EL (cell line): ENCODE measurements around the gene EYA4.

Source experiments
- DNase-seq: peaks from one replicate; pipeline ENCODE4 v3.0.0-alpha.2; 2016

The EYA4 gene

DNA sequence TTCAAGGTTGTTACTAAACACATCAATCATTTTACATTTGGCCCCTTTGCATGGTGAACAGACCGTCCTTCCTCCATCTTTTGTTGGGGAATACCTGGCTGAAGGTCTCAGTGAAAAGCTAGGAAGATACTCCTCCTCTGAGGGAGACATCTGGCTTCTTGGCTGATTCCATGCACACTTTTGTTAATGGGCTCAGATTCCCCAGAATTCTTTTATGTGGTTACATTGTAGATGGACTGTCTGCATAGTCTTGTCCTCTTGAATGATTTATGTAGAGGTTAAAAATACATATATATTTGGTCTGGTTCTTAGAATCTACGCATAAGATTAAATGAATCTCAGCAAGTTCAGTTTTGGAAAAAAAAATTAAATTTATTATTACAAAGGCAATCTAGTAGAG is 167.0 kb downstream of the EYA4 start:
- DNase-seq, result no peak

DNA sequence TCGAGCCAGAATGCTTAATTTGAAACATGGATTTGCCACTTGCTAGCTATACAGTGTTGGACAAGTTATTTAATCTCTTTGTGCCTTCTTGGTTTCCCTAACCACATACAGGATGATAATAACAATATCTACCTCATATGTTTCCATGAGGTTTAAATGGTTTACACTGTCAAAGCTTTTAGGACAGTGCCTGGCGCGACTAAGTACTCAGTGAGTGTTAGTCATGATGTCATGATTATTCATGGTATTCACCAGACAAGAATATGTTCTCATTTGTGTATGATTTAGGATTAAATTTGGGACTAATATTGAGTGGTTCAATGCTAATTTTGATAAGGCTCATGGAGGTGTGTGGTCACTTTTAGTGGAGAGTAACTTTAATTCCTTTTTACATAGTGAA is 167.4 kb downstream of the EYA4 start:
- DNase-seq, result no peak

DNA sequence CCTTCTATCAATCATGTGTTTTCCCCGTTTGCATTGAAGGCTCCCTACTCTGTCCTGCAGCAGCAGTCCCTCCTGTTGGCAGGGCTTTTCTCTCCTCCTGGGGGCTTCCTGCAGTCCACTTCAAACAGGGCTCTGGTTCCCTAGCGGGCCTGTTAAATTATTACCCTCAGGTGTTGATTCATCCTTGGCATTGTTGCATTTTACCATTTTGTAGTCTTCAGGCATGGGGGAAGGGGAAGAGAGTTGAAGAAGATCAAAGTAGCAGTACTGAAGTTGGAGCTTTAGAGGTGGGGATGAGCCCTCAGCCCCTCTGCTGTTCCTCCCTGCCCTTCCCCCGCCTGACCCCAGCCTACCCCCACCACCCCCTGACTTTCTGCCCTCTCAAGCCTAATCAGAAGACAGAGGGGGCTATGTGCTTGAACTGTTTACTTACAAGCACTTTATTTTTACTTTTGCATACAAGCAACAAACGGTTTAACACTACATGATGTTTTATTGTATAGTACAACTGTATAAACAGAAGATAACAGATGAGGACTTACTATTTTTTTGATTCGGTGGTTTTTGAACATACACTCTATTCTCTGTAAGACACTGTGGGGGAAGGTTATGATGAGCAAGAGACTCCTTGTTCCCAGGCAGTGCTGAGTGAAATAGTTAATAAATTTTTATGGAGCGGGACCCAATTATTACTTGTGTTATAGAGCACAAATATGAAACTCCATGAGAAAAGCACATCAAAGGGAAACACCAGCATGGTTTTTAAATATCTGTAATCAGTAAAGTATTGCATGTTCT is 169.7 kb downstream of the EYA4 start:
- no peak for DNase-seq

DNA sequence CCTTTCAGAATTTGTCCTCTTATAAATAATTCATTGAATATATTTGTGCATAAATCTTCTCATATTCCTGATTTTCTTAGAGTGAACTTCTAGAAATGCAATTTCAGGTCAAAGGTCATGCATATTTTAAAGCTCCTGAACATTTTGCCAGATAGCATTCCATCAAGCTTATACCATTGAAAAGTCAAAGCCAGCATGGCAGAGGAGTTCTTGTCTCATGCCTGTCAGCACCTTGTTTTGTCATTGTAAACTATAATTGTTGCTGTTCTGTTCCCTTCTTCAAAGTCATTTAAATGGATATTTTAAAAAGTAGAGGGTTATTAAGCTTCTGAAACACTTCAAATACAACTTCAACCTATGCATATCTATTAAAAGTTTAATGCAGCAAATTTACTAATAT is 170.6 kb downstream of the EYA4 start:
- no peak for DNase-seq

DNA sequence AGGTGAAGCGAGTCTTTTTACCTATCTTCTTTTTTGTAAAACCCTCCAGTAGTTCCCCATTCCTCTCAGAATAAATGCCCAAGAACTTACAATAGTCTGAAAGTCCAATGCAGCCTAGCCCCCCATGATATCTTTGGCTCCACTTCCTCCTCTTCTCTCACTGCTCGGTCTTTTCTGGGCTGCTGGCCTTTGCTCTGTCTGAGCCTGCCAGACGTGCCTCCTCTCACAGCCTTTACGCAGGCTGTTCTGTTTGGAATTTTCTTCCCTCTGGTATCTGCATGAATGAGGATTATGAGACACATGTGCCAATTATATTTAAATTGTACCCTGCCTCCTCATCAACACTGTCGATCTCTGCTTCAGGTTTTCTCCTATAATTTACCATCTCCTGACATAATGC is 174.1 kb downstream of the EYA4 start:
- DNase-seq, result no peak

DNA sequence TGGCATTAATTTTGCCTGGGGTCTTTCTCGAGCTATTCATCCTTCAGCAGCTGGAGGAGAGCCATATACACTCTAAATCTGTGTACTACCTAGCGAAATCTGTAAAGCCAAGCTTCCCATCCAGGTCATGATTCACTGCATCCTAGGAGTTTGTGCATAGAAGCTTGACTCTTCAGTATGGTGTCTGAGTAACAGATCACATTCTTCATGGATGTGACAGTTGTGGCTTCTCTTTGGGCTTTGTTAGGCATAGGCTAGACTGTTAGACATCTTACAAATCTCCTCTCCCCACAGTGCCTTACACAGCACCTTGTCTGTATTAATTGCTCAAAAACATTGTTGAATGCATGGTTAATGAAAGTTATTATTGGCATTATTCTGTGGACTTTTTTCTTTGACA is 177.0 kb downstream of the EYA4 start:
- no peak for DNase-seq

DNA sequence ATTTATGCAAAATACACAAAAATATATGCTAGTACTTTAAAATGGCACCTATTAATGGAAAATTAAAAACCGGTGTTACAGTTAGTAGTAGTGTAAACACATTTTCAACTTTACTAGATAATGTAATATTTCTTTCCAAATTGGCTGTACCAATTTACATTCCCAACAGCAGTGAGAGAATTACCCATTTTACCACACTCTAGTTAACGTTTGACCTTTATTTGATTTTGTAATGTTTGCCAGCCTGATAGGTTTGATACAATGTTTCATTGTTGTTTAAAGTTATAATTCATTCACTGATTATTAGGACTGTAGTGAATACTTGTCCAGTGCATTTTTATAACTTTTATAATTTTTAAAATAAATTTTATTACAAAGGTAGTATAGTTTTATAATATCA is 182.1 kb downstream of the EYA4 start:
- no peak for DNase-seq

DNA sequence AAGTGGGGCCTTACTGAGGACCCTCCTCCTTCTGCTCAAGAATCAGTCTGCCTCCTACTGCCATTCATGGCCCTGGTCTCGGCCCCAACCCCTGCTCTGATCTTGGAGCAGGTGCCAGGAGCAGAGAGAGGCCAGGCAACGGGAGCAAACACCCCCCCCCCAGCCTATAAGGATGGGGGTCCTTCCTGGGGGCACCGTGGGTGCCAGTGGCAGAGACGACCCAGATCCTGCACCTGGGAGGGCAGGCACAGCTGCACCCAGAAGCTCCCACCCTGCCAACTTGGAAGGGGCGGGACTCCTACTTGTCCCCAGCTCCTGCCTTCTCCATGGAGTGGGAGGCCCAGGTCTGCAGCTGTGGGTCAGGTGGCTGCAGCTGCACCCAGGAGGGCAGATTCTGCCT is 183.2 kb downstream of the EYA4 start:
- DNase-seq, result no peak

DNA sequence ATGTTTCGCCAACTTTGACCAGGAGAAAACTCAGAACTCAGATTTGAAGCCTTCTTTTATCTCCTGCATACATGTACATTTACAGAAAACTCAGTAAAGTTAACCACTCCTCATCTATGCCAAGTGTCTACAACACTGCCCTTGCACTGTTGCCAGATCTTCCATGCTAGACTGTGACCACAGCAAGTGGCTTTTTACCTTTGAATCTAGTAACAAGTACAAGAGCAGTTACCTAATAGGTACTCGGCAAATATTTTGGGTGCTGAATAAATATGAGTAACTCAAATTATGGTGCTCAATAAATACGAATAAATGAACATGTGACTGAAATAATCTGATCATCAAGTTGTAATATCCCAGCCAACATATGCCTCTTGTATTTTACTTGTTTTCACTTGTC is 184.9 kb downstream of the EYA4 start:
- no peak for DNase-seq

DNA sequence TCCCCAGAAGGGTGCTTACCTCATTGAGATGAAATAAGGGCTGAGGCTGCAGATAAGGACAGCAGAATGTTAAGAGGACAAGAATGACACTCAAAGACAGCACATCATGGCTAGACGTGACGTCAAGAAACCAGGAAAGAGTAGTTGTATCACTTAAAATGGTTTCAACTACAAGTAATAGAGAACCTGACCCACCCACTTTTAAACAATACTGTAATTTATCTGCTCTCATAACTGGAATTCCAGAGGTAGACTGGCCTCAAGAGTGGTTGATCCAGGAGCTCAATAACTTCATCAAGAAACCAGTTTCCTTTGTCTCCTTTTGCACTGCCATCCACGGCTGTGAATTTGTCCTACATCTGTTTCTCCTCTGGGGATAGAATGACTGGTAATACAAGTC is 187.1 kb downstream of the EYA4 start:
- DNase-seq, result no peak

DNA sequence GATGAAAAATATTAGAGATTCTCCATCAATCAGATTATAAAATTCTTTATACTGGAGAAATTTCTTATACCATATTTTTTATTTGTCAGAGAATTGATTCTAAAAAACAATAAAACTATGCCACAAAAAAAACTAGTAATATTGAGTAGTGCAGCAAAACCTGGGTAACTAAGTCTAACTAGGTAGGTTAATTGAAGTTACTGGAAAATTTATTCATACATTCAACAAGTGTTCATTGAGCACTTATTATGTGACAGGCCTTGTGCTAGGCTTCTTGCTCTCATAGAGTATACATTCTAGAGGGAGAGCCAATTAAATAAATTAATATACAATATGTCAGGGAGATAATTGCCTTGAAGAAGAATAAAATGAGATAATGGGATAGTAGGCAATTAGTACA is 189.4 kb downstream of the EYA4 start:
- no peak for DNase-seq

DNA sequence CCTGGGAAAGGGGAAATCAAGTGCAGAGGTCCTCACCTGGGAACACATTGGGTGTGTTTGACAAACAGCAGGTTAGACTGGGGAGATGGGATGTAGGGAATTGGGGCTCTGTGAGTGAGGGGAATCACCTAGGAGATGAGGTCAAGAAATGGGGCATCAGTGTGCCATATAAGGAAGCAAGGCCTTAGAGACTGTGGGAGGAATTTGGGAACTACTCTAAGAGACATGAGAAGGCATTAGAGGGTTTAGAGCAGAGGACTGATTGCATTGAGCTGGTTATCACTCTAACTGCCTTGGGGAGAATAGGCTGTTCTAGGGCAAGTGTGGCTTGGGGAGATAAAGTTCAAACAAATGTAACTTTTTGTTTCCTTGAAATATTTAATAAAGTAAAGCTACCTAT is 189.9 kb downstream of the EYA4 start:
- DNase-seq, result no peak

DNA sequence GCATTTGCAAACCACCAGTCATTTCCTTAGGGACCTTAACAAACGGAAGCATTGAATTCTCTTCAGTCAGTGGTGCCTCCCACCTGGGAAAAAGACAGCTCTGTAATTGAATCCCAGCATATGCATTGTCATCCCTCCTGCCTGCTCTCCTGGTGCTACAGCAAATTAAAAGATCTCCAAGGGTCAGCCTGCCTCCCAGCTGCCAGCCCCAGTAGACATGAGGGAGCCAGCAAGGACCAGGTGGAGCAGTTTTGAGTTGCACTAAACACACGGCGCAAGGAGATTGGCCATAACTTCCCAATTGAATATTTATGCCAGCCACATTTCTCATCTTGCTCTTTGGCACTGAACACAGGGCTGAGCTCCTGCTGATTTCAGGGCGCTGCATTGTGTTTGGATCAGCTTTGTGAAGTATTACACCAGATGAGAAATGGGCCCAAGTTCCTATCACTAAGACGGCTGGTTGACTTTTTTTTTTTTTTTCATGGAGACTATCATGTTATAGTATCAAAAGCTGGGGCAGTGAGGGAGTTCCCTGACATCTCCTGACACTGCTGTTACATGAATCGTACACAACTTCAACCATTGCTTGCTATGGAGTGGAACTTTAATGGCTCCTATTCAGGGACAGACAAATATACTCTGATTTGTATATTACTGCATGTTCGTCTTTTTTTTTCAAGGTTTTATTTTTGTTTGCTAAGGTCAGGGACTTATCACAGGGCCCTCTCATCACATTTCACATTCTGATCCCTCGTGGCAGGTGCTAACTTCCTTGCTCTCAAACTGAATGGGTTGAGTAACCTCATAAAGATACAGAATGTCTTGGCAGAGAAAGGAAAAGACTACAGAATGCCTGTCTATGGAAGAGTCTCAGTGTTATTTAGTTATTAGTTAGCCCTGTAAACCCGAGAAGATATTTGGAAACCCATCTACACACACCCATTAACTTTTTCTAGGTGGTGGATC is 191.1 kb downstream of the EYA4 start:
- DNase-seq, result no peak

DNA sequence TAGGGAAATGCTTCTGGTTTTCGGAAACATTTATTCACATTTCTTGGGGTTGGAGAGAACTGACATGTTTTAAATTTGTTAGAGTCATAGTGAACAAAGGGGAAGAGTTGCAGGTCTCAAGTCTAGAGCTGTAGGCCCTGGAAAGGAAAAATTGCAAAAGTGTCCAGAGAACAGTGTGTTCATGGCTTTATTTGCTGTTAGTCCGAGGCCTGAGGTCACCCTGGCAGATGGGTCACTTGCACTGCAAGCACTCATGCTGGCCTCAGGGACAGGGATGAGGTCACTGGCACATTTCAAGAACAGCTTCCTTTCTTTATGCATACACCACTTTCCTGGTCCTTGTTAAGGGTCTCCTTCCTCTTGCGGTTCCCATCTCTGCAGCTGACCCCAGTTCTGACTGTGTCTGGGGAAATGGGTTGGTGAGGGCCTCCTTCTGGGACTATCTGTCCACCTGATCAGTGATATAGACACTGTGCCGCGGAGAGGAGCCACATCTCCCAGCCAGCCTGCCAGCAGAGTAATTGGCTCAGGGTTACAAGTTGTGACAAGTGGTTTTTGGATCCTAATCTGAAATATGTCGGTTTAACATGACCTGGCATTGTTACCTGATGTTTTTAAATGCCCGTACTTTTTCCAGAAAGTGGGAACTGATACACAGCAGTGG is 194.0 kb downstream of the EYA4 start:
- no peak for DNase-seq

DNA sequence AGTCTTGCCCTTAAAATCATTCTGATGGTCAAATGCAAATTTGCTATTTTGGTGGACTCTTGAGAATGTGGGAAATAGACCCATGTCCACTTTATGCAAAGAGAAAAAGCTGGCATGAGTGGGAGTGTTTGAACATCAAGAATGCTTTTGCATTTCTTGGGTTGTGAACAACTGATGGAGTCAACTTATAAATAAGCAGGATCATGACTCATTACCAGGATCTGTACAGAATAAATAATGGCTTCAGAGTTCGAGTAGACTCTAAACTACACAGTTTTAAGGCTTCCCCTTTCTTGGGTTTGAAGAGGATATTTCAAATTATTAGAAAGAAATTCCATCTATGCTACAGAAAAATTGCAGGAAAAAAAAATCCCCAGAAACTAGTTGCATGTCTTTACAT is 195.5 kb downstream of the EYA4 start:
- DNase-seq, result no peak

DNA sequence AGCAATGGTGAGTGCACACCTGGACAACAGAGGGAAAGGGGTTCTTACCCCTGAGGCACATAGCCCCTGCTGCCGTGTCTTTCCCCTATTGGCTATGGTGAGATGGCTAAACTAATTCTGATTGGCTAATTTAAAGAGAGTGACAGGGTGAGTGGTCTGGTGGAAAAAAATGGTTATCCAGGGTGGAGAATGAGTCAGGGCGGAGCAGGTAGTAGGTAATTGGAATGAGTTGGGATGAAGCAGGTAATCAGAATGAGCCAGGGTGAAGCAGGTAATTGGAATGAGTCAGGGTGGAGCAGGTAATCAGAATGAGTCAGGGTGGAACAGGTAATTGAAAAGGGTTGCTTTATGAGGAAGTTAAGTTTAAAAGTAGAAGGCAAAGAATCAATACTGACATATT is 200.3 kb downstream of the EYA4 start:
- no peak for DNase-seq

DNA sequence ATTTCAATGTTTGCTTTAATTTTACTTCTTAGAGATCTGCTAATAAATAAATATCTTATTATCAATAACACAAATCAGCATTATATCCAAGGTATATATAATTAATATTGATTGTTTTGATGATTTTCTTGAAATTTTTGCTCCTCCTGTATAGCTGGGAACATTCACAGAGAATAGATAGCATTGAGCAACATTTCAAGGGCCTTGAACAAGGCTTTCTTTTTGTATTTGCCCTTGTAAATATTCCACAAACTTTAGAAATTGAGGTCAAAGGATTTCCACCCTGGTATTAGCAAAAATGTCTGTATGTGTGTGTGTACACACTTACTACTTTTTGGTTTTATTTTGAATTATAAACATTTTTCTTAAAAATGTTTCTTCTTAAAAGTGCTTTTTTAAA is 205.6 kb downstream of the EYA4 start:
- DNase-seq, result no peak

DNA sequence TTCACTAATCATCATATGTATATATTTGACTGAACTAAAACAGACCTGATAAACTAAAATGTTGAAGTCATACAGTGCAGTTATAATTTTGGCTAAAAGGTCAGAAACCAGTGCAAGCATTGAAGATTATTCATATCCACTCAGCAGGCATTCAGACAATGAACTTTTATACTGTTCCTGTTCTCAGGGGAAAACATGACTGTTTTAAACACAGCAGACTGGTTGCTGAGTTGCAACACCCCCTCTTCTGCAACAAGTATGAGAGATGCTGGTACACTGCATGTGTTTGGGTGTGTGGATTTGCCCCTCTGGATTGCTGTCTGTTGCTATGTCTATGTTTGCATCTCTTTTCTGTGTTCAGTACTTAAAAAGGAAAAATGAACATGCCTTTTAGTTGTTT is 206.8 kb downstream of the EYA4 start:
- no peak for DNase-seq

DNA sequence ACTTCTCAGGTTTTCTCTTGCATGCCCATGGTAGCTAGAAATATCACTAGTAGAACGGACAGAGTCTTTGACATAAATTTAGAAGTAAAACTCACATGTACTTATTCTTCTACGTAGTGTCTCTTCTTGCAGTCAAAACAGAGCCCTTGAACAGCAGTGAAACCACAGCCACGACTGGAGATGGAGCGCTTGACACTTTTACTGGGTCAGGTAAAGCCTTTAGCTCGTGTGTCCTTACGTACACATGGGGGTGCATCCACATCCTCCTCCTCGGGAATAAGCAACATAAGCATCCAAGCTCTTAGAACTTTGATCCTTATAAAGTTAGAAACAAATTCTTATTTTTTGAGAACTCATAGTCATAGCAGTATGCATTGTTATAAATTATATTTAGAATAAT is 215.3 kb downstream of the EYA4 start:
- DNase-seq, result no peak

DNA sequence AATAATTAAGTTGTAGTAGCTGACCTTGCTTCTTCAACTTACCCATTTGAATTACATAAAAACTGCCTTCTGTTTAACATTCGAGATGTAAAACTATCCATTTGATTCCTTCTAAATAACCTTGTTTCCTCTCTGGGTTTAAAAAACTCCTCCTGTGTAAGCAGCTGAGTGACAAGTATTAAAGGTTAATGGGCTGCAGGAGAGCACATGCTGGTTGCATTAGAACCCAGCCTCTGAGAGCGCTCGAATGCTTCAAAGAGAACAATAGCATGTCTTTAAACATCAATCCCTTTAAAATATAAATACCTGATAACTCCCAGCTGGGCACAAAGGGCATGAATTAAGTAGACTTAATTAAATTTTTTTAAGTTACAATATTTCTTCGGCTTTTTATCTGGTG is 215.8 kb downstream of the EYA4 start:
- DNase-seq, result no peak

DNA sequence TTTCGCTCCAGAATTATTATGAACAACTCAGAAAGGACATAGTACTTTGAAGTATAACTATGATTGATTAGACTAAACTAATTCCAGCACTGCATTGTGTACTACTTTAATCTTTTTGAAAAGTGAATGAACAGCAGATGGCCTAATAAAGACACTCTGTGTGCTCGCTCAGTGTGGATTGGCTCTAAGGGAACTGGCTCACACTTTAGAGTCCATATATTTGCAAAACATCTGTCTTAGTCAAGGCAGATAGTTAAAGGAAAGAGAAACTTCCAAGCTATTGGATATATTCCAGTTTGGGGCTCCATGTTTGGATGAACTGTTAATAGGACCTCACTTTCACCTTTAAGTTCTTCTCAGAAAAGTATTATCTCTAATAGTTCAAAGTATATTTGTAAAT is 218.9 kb downstream of the EYA4 start:
- DNase-seq, result no peak

DNA sequence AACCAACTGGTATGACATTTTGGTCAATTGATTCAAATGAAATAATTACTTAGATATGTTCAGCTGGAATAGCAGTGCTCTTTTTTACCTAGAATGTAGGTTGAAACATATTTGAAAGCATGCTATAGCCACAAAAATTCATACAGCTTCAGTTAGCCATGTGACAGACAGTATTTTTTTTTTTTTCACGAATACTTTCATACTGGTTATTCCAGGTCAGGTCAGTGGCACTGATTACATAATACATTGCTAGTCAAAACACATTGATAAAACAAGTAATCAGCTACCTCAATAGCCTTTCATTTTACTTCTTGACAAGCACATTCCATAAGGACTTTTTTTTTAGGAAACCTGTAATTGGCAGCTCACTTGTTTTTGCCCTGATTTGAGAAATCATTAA is 222.6 kb downstream of the EYA4 start:
- DNase-seq, result no peak

DNA sequence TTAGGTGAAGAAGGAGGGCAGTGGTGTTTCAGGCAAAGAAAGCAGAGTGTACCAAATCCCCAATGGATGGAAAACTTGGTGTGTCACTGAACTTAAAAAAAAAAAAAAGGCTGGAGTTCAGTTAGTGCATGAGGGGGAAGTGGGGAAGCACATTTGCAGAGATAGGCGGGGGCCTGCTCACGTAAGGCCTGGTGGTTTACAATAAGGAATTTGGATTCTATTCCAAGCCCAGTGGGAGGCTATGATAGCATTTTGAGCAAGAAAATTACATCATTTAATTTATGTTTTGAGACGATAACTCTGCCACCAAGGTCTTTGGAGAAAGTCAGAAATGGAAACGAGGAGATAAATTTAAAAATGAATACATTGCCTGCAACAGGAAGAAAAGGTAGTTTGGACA is 225.5 kb downstream of the EYA4 start:
- no peak for DNase-seq
